ENCODE results near the gene SEMG2.

The SEMG2 gene

DNA sequence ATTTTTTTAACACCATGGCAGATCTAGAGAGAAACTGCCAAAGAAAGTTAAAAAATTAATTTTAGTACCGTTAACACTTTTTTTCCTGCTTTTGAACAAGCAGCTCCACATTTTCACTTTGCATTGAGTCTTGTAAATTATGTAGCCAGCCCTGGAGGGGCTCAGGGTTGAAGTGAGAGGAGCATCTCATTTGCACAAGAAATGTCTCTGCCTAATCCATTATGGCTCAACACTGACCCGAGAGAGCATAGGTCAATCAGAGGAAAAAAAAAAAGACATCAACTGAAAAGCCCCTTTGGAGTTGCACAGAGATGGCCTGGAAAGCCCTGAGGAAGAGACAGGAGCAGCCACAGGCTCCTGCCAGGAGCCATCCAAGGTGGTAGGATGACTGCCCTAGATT, 37.5 kb downstream of the SEMG2 start:
- Histone ChIP-seq H3K79me2 (ENCODE audit: low read length) (no peaks in the 10 kb centered on the region), H2AFZ (ENCODE audit: low read length) (no peak overlapping the region), H3K36me3 (replicated peaks; ENCODE audit: insufficient read depth, low read length) (no peaks in the 10 kb centered on the region), H3K4me3 (ENCODE audit: low read length) (no peak overlapping the region), H3K4me1 (ENCODE audit: low read length) (peaks cover 15% of the 10 kb centered on the region), H3K9me2 (replicated peaks; ENCODE audit: insufficient read depth, low read length) (no peaks in the 10 kb centered on the region), H3K4me2 (ENCODE audit: low read depth, low read length) (no peak overlapping the region), H3K9ac (ENCODE audit: low read length) (no peak overlapping the region), H3F3A (ENCODE audit: insufficient read depth, low read length) (peaks cover 15% of the 10 kb centered on the region), H3K27me3 (replicated peaks; ENCODE audit: insufficient read depth, low read length) (no peaks in the 10 kb centered on the region), H3K27ac (ENCODE audit: low read length) (no peak overlapping the region), H4K20me1 (ENCODE audit: insufficient read depth, low read length) (no peaks in the 10 kb centered on the region), H3K9me3 (replicated peaks; ENCODE audit: insufficient read depth, low read length) (no peaks in the 10 kb centered on the region)
- no peak for DNase-seq
- TF ChIP-seq, protein P1, sequence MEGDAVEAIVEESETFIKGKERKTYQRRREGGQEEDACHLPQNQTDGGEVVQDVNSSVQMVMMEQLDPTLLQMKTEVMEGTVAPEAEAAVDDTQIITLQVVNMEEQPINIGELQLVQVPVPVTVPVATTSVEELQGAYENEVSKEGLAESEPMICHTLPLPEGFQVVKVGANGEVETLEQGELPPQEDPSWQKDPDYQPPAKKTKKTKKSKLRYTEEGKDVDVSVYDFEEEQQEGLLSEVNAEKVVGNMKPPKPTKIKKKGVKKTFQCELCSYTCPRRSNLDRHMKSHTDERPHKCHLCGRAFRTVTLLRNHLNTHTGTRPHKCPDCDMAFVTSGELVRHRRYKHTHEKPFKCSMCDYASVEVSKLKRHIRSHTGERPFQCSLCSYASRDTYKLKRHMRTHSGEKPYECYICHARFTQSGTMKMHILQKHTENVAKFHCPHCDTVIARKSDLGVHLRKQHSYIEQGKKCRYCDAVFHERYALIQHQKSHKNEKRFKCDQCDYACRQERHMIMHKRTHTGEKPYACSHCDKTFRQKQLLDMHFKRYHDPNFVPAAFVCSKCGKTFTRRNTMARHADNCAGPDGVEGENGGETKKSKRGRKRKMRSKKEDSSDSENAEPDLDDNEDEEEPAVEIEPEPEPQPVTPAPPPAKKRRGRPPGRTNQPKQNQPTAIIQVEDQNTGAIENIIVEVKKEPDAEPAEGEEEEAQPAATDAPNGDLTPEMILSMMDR (IDR thresholded peaks at IDR 0.05; ENCODE audit: low read length): no peak
- TF ChIP-seq EZH2 (optimal IDR thresholded peaks at IDR 0.05; ENCODE audit: low read depth, low read length) (no peak), EZH2phosphoT487 (IDR thresholded peaks at IDR 0.05; ENCODE audit: low read length) (no peak)

DNA sequence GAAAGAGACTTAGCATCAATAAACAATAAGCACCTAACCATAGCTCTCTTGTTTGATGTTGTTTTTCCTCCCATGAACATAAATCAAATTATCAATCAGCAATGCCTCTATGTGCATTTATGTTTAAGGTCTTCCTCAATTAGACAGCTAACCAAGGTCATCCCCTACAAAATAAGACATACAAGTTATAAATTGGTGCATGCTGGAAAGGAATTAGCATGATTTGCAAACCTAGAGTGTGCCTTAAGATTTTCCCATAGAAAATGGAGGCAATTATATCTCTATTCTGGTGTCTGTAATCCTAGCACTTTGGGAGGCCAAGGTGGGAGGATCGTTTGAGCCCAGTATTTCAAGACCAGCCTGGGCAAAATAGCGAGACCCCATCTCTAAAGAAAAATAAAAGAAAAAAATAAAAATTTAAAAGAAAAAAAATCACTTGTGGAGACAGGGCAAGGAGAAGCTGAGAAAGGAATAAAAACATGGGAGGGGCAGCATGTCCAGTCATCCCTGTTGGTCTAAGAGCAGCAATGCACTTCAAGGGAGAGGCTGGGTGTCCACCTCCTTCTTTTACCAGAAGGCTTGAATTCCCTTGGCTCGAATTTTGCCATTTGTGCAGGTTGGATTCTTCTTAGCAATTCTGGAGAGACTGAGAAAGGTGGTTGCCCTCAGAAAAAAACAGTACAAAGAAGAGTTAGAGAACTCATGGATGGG, 42.5 kb downstream of the SEMG2 start:
- H4K20me1 ChIP-seq (ENCODE audit: insufficient read depth, low read length): no peaks in the 10 kb centered on the region
- TF ChIP-seq EZH2phosphoT487 (IDR thresholded peaks at IDR 0.05; ENCODE audit: low read length): no peak
- TF ChIP-seq, protein P1 (IDR thresholded peaks at IDR 0.05; ENCODE audit: low read length): no peak
- TF ChIP-seq EZH2 (optimal IDR thresholded peaks at IDR 0.05; ENCODE audit: low read depth, low read length): no peak

DNA sequence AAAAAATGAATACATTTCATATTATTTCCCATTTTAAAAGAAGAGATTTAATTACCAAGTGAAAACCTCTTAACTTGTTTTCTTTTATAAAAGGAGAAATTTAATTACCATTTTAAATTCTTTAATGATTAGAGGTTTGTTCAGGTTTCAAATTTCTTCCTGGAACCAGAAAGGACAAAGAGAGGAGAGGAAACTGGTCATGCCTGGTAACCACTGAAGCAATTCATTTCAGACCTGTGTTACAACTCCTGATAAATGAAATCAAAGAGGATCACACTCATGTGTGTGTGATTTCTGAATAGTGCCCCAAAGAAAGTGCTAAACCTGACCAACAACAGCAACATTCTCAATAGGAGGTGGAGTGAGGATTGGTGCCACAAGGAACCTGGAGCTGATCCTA, 45.8 kb downstream of the SEMG2 start:
- H3K4me3 ChIP-seq (ENCODE audit: low read length): no peak overlapping the region
- no peak for DNase-seq
- H3K9me3 ChIP-seq (replicated peaks; ENCODE audit: insufficient read depth, low read length): no peaks in the 10 kb centered on the region

More for the DNA sequence above, 42.5 kb downstream of the SEMG2 start:
- Histone ChIP-seq H3K79me2 (ENCODE audit: low read length) (no peaks in the 10 kb centered on the region), H3K27me3 (replicated peaks; ENCODE audit: insufficient read depth, low read length) (no peaks in the 10 kb centered on the region), H3K4me3 (ENCODE audit: low read length) (no peak overlapping the region), H2AFZ (ENCODE audit: low read length) (no peak overlapping the region), H3K9me3 (replicated peaks; ENCODE audit: insufficient read depth, low read length) (no peaks in the 10 kb centered on the region), H3F3A (ENCODE audit: insufficient read depth, low read length) (no peaks in the 10 kb centered on the region), H3K36me3 (replicated peaks; ENCODE audit: insufficient read depth, low read length) (no peaks in the 10 kb centered on the region), H3K9ac (ENCODE audit: low read length) (no peak overlapping the region), H3K4me2 (ENCODE audit: low read depth, low read length) (no peak overlapping the region), H3K4me1 (ENCODE audit: low read length) (no peaks in the 10 kb centered on the region), H3K9me2 (replicated peaks; ENCODE audit: insufficient read depth, low read length) (no peaks in the 10 kb centered on the region), H3K27ac (ENCODE audit: low read length) (no peak overlapping the region)
- DNase-seq: no peak

More for the DNA sequence above, 45.8 kb downstream of the SEMG2 start:
- H3K27ac ChIP-seq (ENCODE audit: low read length): no peak overlapping the region
- no peaks in the 10 kb centered on the region for H3F3A ChIP-seq (ENCODE audit: insufficient read depth, low read length)
- TF ChIP-seq EZH2 (optimal IDR thresholded peaks at IDR 0.05; ENCODE audit: low read depth, low read length): no peak
- TF ChIP-seq EZH2phosphoT487 (IDR thresholded peaks at IDR 0.05; ENCODE audit: low read length): no peak
- TF ChIP-seq, protein P1 (IDR thresholded peaks at IDR 0.05; ENCODE audit: low read length): no peak
- H4K20me1 ChIP-seq (ENCODE audit: insufficient read depth, low read length): no peaks in the 10 kb centered on the region
- no peak overlapping the region for H3K9ac ChIP-seq (ENCODE audit: low read length)
- H3K9me2 ChIP-seq (replicated peaks; ENCODE audit: insufficient read depth, low read length): no peaks in the 10 kb centered on the region
- H2AFZ ChIP-seq (ENCODE audit: low read length): no peak overlapping the region
- no peaks in the 10 kb centered on the region for H3K4me1 ChIP-seq (ENCODE audit: low read length)
- no peaks in the 10 kb centered on the region for H3K79me2 ChIP-seq (ENCODE audit: low read length)
- no peaks in the 10 kb centered on the region for H3K27me3 ChIP-seq (replicated peaks; ENCODE audit: insufficient read depth, low read length)
- H3K4me2 ChIP-seq (ENCODE audit: low read depth, low read length): no peak overlapping the region
- H3K36me3 ChIP-seq (replicated peaks; ENCODE audit: insufficient read depth, low read length): no peaks in the 10 kb centered on the region

All from MM.1S (cell line).